ENCODE data around the gene KPNB1. TPM values are rescaled to one million over a fixed set of nuclear protein-coding genes. Genes with fewer than 3 reads are reported as not detected.

The KPNB1 gene
- total and polyA plus RNA-seq, 9 donors: 63.4 to 346 (median 236) TPM

GRCh38 chr17:47712330-47713023 lies 62.8 kb downstream of the KPNB1 start:
- DNase-seq: no peak

GRCh38 chr17:47713980-47714700 lies 64.4 kb downstream of the KPNB1 start:
- Histone ChIP-seq H3K4me1 (ENCODE audit: insufficient read depth) (no peaks in the 10 kb centered on the region), H3K9me3 (no peaks in the 10 kb centered on the region), H3K36me3 (no peaks in the 10 kb centered on the region), H3K27ac (no peak overlapping the region), H3K4me3 (no peak overlapping the region), H3K27me3 (no peaks in the 10 kb centered on the region)
- WGBS, 3 donors: 26 to 29% (median 27%) methylated on average over 15 of the region's 15 CpGs
- TF ChIP-seq CTCF (IDR thresholded peaks at IDR 0.05) (no peak), POLR2A (IDR thresholded peaks at IDR 0.05) (no peak), EP300 (IDR thresholded peaks at IDR 0.05) (no peak)
- DNase-seq: no peak
- intact Hi-C loops (cut with DNase I): no loop called here

More at GRCh38 chr17:47712330-47713023, 62.8 kb downstream of the KPNB1 start:
- H3K36me3 ChIP-seq: no peaks in the 10 kb centered on the region
- WGBS, 3 donors: 51 to 65% (median 55%) methylated on average over 5 of the region's 5 CpGs
- H3K27me3 ChIP-seq: no peaks in the 10 kb centered on the region
- no peaks in the 10 kb centered on the region for H3K4me1 ChIP-seq (ENCODE audit: insufficient read depth)
- TF ChIP-seq EP300 (IDR thresholded peaks at IDR 0.05) (no peak), CTCF (IDR thresholded peaks at IDR 0.05) (no peak), POLR2A (IDR thresholded peaks at IDR 0.05) (no peak)
- intact Hi-C loops (cut with DNase I): no loop called here
- no peak overlapping the region for H3K4me3 ChIP-seq
- H3K27ac ChIP-seq: no peak overlapping the region
- no peaks in the 10 kb centered on the region for H3K9me3 ChIP-seq

- TF ChIP-seq POLR2A (IDR thresholded peaks at IDR 0.05) (no peak), EP300 (IDR thresholded peaks at IDR 0.05) (no peak), CTCF (IDR thresholded peaks at IDR 0.05) (no peak)
- Histone ChIP-seq H3K36me3 (no peaks in the 10 kb centered on the region), H3K9me3 (no peaks in the 10 kb centered on the region), H3K4me3 (no peak overlapping the region), H3K27me3 (no peaks in the 10 kb centered on the region), H3K4me1 (ENCODE audit: insufficient read depth) (no peaks in the 10 kb centered on the region), H3K27ac (no peak overlapping the region)
- DNase-seq: no peak
- intact Hi-C loops (cut with DNase I): no loop called here
- WGBS, 3 donors: 63 to 79% (median 73%) methylated on average over 6 of the region's 6 CpGs
These were observed 65.2 kb downstream of the KPNB1 start for GRCh38 chr17:47714773-47715396.

- no peak overlapping the region for H3K4me3 ChIP-seq
- 60 to 70% (median 69%) methylated on average over 10 of the region's 10 CpGs for WGBS, 3 donors
- TF ChIP-seq EP300 (IDR thresholded peaks at IDR 0.05) (no peak), CTCF (IDR thresholded peaks at IDR 0.05) (no peak), POLR2A (IDR thresholded peaks at IDR 0.05) (no peak)
- DNase-seq: no peak
- no peak overlapping the region for H3K27ac ChIP-seq
- H3K36me3 ChIP-seq: no peaks in the 10 kb centered on the region
- H3K4me1 ChIP-seq (ENCODE audit: insufficient read depth): no peaks in the 10 kb centered on the region
- H3K9me3 ChIP-seq: no peaks in the 10 kb centered on the region
- no peaks in the 10 kb centered on the region for H3K27me3 ChIP-seq
- intact Hi-C loops (cut with DNase I): no loop called here
These were observed 66.1 kb downstream of the KPNB1 start for GRCh38 chr17:47715669-47716325.

All from ovary (tissue), 9 donors.